ENCODE data around the gene SYNE2.
"Not testable (repeated sequence)": the region's sequence is repeated elsewhere in the genome, so short reads cannot be mapped to it uniquely, and the experiment has no call there.

SYNE2 gene

GRCh38 chr14:64012720-64013119, 159.9 kb downstream of the SYNE2 start:
- H3K4me3 ChIP-seq (ENCODE audit: low read length), result no peak overlapping the region
- DNase-seq (ENCODE audit: low read depth), result no peak
- TF ChIP-seq CTCF (conservative IDR thresholded peaks at IDR 0.05; ENCODE audit: low read length), result no peak

GRCh38 chr14:64025479-64025878, 172.7 kb downstream of the SYNE2 start:
- H3K4me3 ChIP-seq (ENCODE audit: low read length), result no peak overlapping the region
- no peak for TF ChIP-seq CTCF (conservative IDR thresholded peaks at IDR 0.05; ENCODE audit: low read length)
- no peak for DNase-seq (ENCODE audit: low read depth)

- no peak for DNase-seq (ENCODE audit: low read depth)
- TF ChIP-seq CTCF (conservative IDR thresholded peaks at IDR 0.05; ENCODE audit: low read length), result no peak
- no peak overlapping the region for H3K4me3 ChIP-seq (ENCODE audit: low read length)
These were observed 173.8 kb downstream of the SYNE2 start for GRCh38 chr14:64026600-64026999.

- DNase-seq (ENCODE audit: low read depth), result peak; percentile 61
- TF ChIP-seq CTCF (conservative IDR thresholded peaks at IDR 0.05; ENCODE audit: low read length), result no peak
- H3K4me3 ChIP-seq (ENCODE audit: low read length), result no peak overlapping the region
These were observed 182.3 kb downstream of the SYNE2 start for GRCh38 chr14:64035143-64035542.

GRCh38 chr14:64037869-64038745, 185.3 kb downstream of the SYNE2 start:
- not testable (repeated sequence) for DNase-seq (ENCODE audit: low read depth)

GRCh38 chr14:64038841-64039542, 186.2 kb downstream of the SYNE2 start:
- H3K4me3 ChIP-seq (ENCODE audit: low read length), result no peak overlapping the region
- no peak for TF ChIP-seq CTCF (conservative IDR thresholded peaks at IDR 0.05; ENCODE audit: low read length)
- peak; percentile 29 for DNase-seq (ENCODE audit: low read depth)

More at GRCh38 chr14:64037869-64038745, 185.3 kb downstream of the SYNE2 start:
- not testable (repeated sequence) for H3K4me3 ChIP-seq (ENCODE audit: low read length)

GRCh38 chr14:64040044-64040443, 187.2 kb downstream of the SYNE2 start:
- peak; percentile 55 for TF ChIP-seq CTCF (conservative IDR thresholded peaks at IDR 0.05; ENCODE audit: low read length)
- peak; percentile 23 for DNase-seq (ENCODE audit: low read depth)
- H3K4me3 ChIP-seq (ENCODE audit: low read length), result no peak overlapping the region

GRCh38 chr14:64043296-64043695, 190.5 kb downstream of the SYNE2 start:
- DNase-seq (ENCODE audit: low read depth), result not testable (repeated sequence)

More at GRCh38 chr14:64043296-64043695, 190.5 kb downstream of the SYNE2 start:
- H3K4me3 ChIP-seq (ENCODE audit: low read length), result not testable (repeated sequence)

Measured in AG10803 (cell line).